ENCODE data around the gene SMOC1.

SMOC1 gene

GRCh38 chr14:69865701-69866365 is 13.4 kb upstream of the SMOC1 start:
- no peak for DNase-seq

GRCh38 chr14:69868363-69868963 is 10.8 kb upstream of the SMOC1 start:
- DNase-seq: no peak

GRCh38 chr14:69870613-69871012 is 8.6 kb upstream of the SMOC1 start:
- no peak for DNase-seq

GRCh38 chr14:69873877-69874780 is 5.1 kb upstream of the SMOC1 start:
- peak; percentile 38 for DNase-seq

GRCh38 chr14:69876221-69876847 is 2.9 kb upstream of the SMOC1 start:
- DNase-seq: no peak

- DNase-seq: no peak
These were observed 2.3 kb upstream of the SMOC1 start for GRCh38 chr14:69876848-69877306.

GRCh38 chr14:69877492-69877891 is 1.7 kb upstream of the SMOC1 start:
- peak; percentile 8 for DNase-seq

GRCh38 chr14:69878251-69878650 is 965 bp upstream of the SMOC1 start:
- no peak for DNase-seq

- no peak for DNase-seq
These were observed 850 bp downstream of the SMOC1 start for GRCh38 chr14:69880044-69880487.

- no peak for DNase-seq
These were observed 1.7 kb downstream of the SMOC1 start for GRCh38 chr14:69880893-69881292.

GRCh38 chr14:69882116-69882864 is 3.1 kb downstream of the SMOC1 start:
- no peak for DNase-seq

GRCh38 chr14:69882915-69883314 is 3.7 kb downstream of the SMOC1 start:
- no peak for DNase-seq

GRCh38 chr14:69886453-69887242 is 7.4 kb downstream of the SMOC1 start:
- DNase-seq: no peak

GRCh38 chr14:69887740-69888657 is 8.8 kb downstream of the SMOC1 start:
- no peak for DNase-seq

- DNase-seq: no peak
These were observed 12.2 kb downstream of the SMOC1 start for GRCh38 chr14:69891422-69891821.

GRCh38 chr14:69895109-69895508 is 15.9 kb downstream of the SMOC1 start:
- no peak for DNase-seq

- DNase-seq: no peak
These were observed 16.9 kb downstream of the SMOC1 start for GRCh38 chr14:69896080-69896479.

- no peak for DNase-seq
These were observed 17.8 kb downstream of the SMOC1 start for GRCh38 chr14:69896972-69897371.

GRCh38 chr14:69900603-69901002 is 21.4 kb downstream of the SMOC1 start:
- no peak for DNase-seq
